Dermis microvascular lymphatic vessel endothelial cell (primary cell): ENCODE results near the gene STK32B. TPM values are rescaled to one million over a fixed set of nuclear protein-coding genes. Genes with fewer than 3 reads are reported as not detected.

ENCODE experiments used
- DNase-seq, 2 donors: peaks; one replicate each; pipeline versions ENCODE4 v3.0.0 to v3.0.0-alpha.2; 2010; ENCODE audit warnings: low read depth in 2 of 2
- total RNA-seq: library from RNA; depleted of rRNA; stranded (reverse); fragments of >200 nt; gene quantifications from 2 replicates; pipeline ENCODE4 v1.2.1, GENCODE V29; 2014

STK32B gene
- total RNA-seq, 1 donor from 2014 or later: 23.1 TPM

DNA sequence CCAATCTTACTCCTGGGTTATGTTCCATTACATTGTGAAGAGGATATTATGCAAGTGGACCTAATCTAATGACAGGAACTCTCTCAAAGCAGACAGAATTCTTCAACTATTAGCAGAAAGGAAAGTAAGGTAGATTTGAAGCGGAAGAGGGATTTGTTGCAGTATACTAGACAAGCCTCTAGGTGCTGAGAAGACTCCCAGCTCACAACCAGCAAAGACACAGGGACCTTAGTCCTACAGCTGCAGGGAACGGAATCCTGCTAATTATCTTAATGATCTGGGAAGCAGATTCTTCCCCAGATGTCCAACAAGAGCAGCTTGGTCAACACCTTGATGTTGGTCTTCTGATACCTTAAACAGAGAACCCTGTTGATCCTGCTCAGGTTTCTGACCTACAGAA, 73.6 kb downstream of the STK32B start:
- no peak for DNase-seq

DNA sequence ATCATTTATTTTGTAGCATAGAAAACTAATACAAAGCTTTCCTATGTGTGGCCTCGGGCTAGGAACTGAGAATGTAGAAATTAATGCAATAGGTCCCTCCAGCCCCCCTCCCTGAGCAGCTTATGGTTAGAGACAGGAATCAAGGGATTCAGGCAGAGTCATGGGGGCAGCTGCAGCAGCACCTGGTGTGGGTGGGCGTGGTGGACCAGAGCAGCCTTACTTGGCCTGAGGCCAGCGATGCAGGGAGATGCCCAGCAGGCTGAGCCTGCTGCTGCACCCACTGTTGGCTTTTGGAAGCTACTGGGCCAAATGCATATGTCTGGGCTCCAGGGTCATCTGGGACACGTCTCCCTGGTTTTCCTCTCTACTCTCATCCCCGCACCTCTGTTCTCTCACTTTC, 74.0 kb downstream of the STK32B start:
- no peak for DNase-seq

DNA sequence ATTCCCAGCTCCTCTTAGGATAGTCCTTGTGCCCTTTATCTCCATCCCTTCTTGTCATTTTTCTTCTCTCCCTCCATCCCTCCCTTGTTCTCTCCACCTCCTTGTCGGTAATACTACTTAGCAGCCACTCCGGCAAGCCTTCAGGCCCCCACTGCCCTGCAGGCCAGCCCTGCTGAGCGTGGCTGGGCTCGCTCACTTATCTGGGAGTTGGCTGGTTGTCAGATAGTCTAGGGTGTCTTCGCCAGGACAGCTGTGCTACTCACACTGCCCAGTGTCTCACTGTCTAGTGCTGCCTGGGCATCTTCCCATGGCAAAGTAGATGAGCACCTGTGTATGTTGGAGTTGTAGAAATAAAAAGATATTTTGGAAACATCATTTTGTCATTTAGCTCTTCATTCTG, 75.0 kb downstream of the STK32B start:
- no peak for DNase-seq

DNA sequence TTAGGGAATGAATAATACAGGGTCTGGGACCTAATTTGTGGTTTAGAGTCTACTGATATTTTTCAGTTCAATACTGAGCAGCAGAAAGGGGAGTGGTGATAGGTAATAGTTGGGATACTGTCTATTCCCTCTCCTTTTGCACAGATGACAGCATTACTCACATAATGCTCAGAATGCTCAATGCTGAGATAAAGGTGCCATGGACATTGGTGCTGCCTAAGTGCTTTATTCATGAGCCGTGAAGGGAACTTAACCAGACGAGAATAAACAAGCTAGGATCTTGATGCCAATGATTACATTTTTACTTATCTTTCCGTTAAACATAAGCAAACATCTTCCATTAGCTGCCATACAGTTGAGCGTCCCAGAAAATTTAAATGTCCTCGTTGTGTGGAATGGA, 75.6 kb downstream of the STK32B start:
- DNase-seq: no peak

DNA sequence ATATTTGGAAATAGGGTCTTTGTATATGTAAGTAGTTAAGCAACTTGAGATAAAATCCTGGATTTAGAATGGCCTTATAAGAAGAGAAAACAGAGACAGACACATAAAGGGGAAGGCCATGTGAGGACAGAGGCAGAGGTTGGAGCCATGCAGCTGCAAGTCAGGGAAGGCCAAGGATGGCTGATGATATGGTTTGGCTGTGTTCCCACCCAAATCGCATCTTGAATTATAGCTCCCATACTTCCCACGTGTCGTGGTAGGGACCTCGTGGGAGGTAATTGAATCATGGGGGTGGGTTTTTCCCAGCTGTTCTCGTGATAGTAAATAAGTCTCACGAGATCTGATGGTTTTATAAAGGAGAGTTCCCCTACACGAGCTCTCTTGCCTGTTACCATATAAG, 76.3 kb downstream of the STK32B start:
- no peak for DNase-seq

DNA sequence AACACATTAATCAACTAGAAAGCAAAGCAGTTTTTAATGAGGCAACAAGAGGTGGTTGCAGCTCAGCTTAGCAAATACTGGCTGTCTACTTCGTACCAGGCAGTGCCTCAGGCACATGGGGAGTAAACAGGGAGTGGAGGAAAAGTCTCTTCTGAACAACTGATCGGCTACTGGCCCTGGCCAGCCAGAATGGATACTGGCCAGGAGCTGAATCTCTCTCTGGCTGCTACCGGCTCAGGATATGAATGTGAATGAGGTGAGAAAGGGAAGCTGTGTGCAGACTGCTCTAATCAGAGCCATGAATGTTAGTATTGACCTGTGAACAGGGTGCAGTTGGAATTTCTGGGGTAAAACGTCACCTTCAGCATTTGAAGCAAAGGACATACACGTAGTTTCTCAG, 77.3 kb downstream of the STK32B start:
- DNase-seq: peak in 1 of 2 donors; percentile 35

DNA sequence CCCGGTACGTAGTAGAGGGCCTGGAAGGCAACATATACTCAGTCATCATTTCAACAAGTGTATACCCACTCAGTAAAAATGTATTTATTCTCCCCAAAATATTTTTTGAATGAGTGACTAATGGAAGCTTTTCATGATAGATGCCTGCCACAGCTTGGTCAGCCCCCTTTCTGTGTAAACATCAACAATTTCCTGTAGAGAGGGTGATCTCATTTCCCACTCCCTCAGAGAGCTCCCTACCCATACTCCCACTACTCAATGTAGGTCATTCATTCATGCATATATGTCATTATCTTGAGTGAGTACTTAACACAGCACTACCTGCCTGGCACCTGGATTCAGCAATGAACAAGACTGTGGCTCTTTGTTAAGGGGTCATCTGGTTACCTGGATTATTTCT, 81.9 kb downstream of the STK32B start:
- DNase-seq: peak in 1 of 2 donors; percentile 78

DNA sequence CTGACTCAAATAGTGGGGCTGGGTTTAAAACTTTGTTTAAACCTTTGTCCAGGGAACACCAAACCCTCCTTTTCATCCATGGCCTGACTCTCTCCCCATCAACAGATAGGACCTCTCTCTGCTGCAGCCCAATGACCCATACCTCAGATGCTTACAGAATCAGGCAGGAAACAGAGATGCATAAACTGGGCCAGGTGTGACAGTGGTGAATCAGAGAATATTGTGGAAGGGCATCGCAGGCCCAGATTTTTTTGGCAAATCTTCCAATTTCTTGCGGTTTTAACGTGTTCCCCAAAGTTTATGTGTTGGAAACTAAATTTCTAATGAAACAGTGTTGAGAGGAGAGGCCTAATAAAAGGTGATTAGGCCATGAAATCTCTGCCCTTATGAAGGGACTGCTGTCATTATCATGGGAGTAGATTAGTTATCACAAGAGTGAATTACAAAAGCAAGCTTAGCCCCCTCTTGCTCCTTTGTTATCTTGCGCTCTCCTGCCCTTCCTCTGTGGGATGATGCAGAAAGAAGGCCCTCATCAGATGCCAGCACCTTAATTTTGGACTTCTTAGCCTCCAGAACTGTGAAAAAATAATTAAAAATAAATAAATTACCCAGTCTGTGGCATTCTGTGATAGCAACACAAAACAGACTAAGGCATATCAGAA, 82.8 kb downstream of the STK32B start:
- DNase-seq: no peak

DNA sequence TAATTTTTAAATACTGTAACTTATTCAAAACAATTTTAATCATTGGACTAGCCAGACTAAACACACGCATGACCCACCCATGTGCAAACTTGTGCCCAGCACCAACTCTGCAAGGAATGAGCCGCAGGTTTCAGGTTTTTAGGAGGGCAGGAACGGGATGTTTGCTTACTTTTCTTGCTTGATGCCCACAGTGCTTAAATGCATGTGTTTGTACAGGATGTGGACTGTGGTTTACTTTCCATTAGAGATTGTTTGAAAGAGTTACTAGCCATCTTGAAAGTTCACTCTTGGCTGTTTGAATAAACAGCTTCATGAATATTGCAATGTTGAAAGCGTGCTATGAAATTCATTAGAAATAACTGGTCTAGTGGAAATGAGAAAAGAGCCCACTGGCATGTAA, 83.3 kb downstream of the STK32B start:
- DNase-seq: no peak

DNA sequence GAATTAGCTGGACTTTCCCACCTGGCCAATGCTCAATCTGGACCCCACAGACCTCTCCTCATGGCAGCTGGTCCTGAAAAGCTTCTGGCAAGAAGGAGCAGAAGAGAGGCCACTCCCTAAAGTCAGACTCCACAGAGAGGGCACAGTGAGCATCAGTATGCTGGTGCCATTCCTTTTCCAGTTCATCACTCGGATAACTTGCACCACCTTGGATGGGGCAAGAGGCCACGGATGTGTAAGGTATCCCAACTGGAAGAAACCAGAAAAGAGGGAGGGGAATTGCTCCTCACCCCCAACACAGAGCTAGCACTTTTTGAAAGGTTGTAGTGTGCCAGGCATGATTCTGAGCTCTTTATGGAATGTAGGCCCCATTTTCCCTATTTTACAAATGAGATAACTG, 85.9 kb downstream of the STK32B start:
- DNase-seq: no peak

DNA sequence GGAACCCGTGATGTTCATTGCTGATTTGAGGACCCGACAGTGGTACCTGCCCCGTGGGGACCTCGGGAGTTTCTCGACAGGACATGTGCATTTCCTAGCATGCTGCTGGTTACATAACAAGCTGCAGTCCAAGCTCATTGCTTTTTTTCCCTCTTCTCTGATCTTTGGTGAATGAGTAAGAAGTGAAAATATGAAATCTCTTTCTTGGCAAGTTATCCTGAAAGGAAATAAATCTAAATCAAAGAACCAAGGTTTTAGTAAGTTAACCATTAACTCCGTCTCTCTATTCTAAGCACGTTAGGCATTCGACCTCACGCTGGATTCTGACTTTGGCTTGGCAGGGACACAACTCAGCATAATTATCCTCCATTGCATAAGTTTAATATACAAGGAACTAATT, 86.6 kb downstream of the STK32B start:
- DNase-seq: no peak

DNA sequence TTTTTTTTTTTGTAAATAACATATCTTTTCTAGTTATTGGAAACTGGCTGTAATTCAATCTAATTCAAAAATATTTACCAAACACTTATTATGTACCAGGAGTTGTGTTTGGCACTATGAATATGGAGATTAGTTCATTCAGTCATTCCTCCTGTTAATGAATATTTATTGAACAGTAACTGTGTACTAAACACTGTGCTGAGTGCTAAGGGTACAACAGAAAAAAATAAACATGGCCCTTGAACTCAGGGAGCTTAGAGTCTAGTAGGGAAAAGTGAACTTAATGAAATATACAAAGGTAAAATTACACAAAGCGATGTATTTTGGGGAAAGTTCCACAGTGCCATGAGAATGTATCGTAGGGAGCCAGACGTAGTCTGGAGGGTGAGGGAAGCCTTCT, 87.1 kb downstream of the STK32B start:
- no peak for DNase-seq

DNA sequence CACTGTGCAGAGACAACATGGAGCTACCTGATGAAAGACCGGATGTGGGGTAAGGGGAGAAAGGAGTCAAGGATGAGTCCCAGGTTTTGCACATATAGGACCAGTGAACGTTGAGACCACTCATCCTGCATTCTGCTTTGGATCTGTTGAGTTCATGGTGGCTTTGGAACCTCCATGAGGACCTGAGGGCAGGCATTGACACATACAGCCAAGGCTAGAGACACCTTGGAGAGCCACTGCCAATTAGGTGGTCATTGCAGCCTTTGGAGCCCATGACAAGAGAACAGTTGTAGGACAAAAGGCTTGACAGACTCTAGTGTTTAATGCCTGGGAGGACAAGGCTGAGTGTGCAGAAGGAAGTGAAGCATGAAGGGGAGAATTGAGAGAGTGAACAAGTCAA, 87.9 kb downstream of the STK32B start:
- DNase-seq: no peak

DNA sequence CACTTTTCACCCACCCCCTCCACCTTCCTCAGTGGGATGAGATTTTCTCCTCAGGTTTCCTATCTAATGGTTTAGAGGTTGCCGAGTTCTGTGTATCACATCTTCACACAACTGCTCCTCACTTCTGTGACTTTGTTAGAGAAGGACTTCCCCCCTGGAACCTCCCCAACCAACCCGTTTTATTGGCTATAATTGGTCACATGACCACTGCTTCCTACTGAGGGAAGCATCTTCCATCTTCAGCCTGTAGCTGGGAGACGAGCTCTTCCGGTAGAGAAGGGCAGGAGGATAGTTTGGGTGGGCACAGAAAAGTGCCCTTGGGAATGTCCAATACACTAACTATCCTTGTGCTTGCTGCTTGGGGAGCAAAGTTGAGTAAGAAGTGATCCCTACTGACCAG, 90.5 kb downstream of the STK32B start:
- no peak for DNase-seq

DNA sequence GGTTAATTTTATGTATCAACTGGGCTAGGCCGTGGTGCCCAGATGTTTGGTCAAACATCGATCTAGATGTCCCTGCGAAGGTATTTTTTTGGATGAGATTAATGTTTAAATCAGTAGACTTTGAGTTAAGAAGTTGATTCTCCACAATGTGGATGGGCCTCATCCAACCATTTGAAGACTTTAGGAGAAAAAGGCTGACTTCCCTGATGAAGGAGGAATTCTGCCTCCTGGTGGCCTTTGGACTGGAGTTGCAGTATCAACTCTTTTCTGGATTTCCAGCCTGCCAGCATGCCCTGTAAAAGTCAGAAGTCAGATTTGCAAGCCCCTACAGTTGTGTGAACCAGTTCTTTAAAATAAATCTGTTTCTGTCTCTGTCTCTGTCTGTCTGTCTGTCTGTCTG, 91.4 kb downstream of the STK32B start:
- peak; percentile 43 to 73 for DNase-seq

DNA sequence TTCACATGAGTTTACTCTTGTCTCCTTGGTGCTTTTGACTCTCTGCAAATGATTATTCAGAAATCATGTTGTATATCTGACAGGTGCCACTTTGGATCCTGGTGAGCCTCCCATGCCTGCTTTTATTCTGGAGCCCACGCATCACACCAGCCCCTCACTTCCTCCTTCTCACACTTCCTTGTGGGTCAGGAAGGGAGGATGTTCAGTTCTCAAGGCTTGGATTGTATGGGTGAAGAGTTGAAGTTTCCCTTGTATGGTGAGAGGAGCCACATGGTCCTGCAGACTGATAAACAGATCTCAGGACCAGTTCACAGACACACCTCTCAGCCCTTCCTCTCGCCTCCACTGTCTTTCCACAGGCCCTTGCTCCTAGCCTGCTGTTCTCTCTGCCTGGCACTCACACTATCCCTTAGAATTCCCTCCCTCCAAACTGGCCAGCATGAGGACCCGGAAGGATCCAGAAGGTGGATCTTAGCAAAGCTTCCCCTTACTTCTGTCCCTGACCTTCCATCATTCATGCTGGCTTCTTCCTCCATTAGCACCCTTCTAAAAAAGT, 92.1 kb downstream of the STK32B start:
- DNase-seq: no peak

DNA sequence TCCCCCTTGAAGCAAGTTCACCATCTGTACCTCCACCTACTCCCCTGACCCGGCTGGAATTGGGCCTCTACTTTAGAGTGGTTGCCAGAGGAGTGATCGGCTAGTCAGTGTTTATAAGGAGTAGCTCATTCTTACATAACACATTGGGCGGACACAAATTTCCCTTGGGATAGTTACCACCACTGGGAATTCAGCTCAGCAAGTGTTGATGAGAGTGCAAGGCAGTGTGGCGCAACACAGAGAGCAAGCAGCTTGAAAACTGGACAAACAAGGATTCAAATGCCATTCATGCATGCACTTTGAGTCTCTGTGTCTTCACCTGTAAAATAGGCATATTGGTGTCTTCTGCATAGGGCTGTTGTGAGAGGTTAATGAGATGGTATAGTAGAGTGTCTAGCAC, 92.7 kb downstream of the STK32B start:
- DNase-seq: no peak

DNA sequence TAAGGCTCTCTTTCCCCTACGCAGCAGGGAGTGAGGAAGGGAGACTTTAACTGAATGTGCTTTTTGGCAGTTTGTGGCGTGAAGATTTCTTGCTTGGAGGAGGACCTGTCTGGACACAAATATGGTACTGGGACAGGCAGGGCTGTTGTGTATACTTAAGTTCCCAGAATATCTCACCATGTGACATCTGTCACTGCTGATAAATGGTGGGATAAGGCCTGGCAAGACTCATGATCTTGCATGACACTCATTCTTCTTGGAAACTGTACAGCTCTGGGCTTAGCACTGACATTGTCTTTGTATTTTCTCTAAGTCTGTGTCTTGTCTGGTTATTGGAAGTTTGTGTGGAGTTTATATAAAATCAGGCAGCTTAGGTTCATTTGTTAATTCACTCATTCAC, 93.1 kb downstream of the STK32B start:
- no peak for DNase-seq

DNA sequence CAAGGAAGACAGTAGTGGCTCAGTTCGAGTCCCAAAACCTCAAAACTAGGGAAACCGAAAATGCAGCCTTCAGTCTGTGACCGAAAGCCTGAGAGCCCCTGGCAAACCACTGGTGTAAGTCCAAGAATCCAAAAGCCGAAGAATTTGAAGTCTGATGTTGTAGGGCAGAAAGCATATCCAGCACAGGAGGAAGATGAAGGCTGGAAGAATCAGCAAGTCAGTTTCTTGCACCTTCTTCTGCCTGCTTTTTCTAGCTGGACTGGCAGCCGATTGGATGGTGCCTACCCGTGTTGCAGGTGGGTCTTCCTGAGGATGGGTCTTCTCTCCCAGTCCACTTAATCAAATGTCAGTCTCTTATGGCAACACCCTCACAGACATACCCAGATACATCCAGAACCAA, 95.0 kb downstream of the STK32B start:
- no peak for DNase-seq

DNA sequence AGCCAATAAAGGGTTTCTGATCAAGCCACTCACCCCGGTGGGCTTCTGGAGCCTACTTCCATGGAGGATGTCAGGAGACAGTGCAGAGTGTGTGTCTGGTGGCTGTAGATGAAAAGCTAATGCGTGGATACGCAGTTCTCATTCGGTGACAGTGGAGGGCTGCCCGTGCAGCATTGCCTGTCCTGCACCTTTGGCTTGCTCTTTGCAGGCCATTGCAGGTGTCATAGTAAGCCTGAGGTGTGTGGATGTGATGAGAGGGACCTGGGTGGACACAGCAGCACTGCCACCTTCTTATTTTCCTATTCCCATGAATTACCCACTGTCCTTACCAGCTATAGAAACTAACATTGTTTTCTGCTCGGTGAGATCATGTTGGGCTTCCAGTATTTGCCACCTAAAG, 101.2 kb downstream of the STK32B start:
- DNase-seq: no peak

DNA sequence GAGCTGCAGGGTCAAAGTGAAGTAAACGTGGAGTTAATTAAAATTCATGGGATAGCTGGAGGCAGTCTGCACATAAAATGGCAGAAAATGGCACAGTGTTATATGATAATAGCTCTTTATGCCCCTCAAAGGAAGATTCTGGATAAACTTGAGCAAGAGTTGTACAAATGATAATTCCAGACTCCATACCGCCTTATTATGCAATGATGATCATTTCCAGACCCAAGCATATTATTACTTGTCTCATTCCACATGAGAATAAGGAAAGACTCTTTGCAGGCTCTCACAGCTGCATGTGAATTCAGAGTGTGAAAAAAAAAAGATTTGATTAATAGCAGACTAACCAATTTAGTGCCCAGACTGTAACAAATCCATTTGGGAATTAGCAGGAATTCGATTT, 105.4 kb downstream of the STK32B start:
- no peak for DNase-seq

DNA sequence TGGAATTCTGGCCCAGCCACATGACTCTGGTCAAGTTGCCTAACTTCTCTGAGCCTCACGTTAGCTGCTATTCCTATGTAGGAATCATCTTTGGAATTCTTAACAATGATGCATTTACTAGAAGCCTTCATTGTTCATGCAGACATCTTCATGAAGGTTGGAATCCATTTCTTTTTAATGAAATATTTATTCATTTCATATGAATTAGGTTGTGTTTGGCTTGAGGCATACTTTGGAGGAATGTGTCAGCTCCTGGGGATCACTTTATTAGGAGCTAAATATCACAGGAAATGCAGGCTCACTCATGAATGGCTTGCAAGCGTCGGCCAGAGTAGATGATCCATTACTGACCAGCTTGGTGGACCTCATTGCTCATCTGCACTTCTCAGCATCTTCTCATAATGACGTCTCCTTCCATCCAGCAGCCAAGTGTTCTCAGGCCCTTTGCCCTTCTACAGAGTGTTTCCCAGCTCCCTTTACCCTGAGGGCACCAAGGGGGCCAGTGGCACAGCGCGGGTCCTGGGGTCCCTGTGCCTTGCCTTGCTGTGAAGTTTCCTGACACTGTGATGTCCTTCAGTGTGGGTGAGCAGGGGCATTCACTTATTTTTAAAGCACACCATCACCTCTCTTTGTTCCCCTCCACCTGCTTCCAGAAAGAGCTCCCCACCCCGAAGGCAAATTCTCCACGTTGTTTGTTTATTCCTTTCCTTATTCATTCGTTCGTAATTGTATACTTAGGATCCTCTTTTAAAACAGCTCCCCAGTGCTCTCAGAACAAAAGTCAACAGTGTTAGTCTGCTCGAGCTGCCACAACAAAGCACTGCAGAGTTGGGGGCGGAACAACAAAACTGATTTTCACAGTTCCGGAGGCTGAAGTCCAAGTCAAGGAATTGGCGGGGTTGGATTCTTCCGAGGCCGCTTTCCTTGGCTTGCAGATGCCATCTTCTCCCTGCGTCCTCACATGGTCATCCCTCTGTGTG, 106.8 kb downstream of the STK32B start:
- DNase-seq: no peak

DNA sequence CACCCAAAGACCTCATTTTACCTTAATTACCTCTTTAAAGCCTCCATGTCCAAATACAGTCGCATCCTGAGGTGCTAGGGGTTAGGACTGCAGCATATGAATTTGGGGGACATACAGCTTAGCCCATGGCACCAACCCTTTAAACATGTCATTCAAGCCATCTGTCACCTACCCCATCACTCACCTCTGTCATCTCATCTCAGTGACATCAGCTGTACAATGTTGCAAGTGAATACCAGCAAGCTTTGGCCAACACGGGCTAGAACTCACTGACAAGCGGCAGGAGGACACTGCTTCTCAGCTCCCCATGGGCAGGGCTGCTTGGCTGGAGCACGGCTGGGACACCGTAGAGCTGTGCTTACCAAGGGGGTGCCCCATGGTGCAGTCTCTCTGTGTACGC, 107.5 kb downstream of the STK32B start:
- DNase-seq: no peak
